HUDEP-2 (cell line): ENCODE results near the gene AKR1B1.

Experiments used
- DNase-seq, 76 experiments: peaks; one replicate each; lab custom pipeline; 2025; ENCODE audit not compliant: unreplicated experiment in 76 of 76; lab: John Stamatoyannopoulos, UW

The AKR1B1 gene

GRCh38 chr7:134422008-134422407, 36.9 kb downstream of the AKR1B1 start:
- no peak for DNase-seq

GRCh38 chr7:134420424-134421125, 38.3 kb downstream of the AKR1B1 start:
- DNase-seq: peak in 20 of 76 experiments; percentile 1 to 49 (median 16)

GRCh38 chr7:134419875-134420274, 39.0 kb downstream of the AKR1B1 start:
- peak in 2 of 76 experiments; percentile 8 for DNase-seq

- no peak for DNase-seq
Observed at GRCh38 chr7:134419085-134419484, 39.8 kb downstream of the AKR1B1 start.

GRCh38 chr7:134415700-134416099, 43.2 kb downstream of the AKR1B1 start:
- DNase-seq: no peak

- no peak for DNase-seq
Observed at GRCh38 chr7:134414109-134414508, 44.8 kb downstream of the AKR1B1 start.

GRCh38 chr7:134407311-134407710, 51.6 kb downstream of the AKR1B1 start:
- no peak for DNase-seq

GRCh38 chr7:134406431-134406830, 52.5 kb downstream of the AKR1B1 start:
- no peak for DNase-seq

- DNase-seq: no peak
Observed at GRCh38 chr7:134405299-134405698, 53.6 kb downstream of the AKR1B1 start.

- no peak for DNase-seq
Observed at GRCh38 chr7:134403062-134403461, 55.8 kb downstream of the AKR1B1 start.

GRCh38 chr7:134400859-134401258, 58.0 kb downstream of the AKR1B1 start:
- no peak for DNase-seq

- DNase-seq: no peak
Observed at GRCh38 chr7:134396031-134396430, 62.9 kb downstream of the AKR1B1 start.

GRCh38 chr7:134395604-134396003, 63.3 kb downstream of the AKR1B1 start:
- no peak for DNase-seq

- DNase-seq: no peak
Observed at GRCh38 chr7:134394056-134394455, 64.8 kb downstream of the AKR1B1 start.
